Skeletal muscle cell (primary cell): ENCODE measurements around the gene ADARB1.

Source experiments
- DNase-seq: peaks from one replicate; pipeline ENCODE4 v3.0.0-alpha.2; 2010; ENCODE audit warnings: low read depth
- H3K4me3 ChIP-seq: 2 replicates; pipeline ENCODE4 v1.5.1; 2011; ENCODE audit warnings: low read depth, mild to moderate bottlenecking, control low read depth, low read length, moderate library complexity

ADARB1 gene

DNA sequence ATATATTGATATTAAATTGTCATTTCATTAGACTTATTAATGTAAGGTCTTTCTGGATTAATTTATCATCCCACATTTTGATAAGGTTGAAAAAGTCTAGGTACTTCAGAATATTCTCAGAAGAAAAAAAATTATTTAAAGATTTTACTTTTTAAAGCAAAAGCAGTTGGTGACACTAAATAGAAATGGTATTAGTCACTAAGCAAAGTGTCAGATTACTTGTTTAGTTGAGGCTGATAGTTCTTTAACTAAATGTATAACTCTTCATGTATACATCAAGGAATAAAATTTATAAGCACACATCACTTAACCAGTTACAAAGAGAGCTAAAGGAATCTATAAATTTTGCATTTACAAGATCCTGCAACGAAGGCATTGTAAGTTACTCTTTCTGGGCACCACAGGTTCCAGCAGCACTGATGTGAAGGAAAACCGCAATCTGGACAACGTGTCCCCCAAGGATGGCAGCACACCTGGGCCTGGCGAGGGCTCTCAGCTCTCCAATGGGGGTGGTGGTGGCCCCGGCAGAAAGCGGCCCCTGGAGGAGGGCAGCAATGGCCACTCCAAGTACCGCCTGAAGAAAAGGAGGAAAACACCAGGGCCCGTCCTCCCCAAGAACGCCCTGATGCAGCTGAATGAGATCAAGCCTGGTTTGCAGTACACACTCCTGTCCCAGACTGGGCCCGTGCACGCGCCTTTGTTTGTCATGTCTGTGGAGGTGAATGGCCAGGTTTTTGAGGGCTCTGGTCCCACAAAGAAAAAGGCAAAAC lies 101.1 kb downstream of the ADARB1 start:
- H3K4me3 ChIP-seq = no peak overlapping the region
- no peak for DNase-seq

DNA sequence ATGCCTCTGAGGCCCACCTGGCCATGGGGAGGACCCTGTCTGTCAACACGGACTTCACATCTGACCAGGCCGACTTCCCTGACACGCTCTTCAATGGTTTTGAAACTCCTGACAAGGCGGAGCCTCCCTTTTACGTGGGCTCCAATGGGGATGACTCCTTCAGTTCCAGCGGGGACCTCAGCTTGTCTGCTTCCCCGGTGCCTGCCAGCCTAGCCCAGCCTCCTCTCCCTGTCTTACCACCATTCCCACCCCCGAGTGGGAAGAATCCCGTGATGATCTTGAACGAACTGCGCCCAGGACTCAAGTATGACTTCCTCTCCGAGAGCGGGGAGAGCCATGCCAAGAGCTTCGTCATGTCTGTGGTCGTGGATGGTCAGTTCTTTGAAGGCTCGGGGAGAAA lies 101.8 kb downstream of the ADARB1 start:
- no peak for DNase-seq
- H3K4me3 ChIP-seq = no peak overlapping the region

DNA sequence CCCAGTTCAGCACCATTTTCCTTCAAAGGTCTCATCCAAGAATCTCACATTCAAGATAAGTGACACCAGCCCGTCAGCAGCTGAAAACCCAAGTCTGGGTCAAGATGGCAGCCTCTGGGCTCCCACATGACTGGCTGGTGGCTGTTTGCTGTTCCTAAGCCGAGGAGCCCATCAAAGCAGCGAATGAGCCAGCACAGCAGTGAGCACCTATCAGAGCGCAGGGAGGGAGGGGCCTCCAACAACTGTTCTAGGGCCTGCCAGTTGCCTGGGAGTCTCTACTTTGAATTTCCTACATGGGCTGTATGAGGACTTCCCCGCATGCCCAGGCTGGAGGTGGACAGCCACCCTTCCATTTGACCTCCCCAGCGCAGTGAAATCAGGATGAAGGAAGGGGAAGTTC lies 102.7 kb downstream of the ADARB1 start:
- no peak for DNase-seq
- H3K4me3 ChIP-seq = no peak overlapping the region

DNA sequence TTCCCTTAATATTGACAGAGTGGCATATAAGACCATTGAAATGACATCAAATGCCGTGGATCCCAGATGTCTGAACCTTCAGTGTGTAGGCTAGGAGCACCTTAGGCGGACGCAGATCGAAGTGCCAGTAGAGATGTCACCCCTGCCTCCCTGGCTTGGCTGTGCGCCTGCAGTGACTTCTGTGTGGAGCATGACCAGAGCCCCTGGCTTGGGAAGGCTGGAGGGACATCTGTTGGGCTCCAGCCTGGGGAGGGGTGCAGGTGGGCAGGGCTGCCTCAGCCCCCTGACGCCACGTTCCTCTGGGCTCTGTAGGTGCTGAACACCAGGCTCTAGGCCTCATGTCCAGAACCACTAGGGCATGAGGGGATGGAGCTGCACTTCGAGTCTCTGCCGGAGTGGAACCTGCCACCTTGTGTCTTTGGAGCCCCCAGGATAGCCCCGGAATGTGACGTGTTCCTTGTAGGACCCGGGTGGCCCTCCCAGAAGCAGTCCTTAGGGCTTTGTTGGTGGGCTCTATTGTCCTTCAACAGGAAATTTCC lies 103.8 kb downstream of the ADARB1 start:
- H3K4me3 ChIP-seq = no peak overlapping the region

DNA sequence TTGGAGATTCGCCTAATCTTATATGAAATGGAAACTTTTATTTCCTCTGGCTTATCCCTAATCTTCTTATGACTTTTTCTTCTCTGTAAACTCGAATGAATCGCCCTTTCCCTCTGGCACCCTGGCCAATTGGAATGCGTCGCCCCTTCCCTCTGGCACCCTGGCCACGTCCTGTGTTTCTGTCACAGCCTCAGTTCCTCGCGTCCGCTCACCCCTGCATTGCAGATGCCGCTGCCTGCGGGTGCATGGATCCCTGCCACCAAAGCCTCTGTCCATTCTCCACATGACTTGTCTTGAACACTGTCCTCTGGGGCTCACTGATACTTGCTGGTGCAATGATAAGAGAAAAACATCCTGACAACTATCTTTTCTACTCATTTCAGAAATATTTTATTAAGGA lies 104.6 kb downstream of the ADARB1 start:
- no peak for DNase-seq
- H3K4me3 ChIP-seq = no peak overlapping the region

More for the DNA sequence above, 103.8 kb downstream of the ADARB1 start:
- DNase-seq = no peak

DNA sequence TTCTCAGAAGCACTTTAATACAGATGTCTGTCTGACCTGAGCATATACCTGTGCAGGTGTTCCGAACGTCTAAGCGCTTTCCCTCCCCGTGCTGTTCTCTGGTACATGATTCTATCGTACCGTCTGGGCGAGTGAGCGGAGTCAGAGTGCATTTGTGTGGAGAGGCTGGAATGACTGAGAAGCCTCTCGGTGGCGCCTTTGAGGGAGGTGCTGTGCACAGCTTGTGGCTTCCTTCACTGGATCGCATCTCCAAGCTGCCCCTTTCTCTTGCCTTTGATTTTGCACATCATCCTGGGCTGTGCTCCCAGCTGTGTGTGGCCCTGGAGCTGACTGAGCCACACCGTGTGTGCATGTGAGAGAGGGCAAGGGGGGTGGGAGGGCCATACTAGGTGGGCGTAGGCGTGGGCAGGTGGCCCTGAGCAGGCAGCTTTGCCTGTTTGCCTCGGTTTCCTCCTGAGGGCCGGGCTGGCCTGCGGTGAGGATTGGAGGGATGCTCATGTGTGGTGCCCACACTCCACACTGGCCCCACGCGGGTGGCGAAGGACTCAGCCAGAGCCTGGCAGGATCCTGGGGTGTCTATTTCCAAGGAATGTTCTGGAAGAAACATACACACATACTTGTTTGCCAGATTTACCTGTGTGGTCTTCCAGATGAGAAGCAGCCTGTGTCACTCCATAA lies 105.3 kb downstream of the ADARB1 start:
- no peak for DNase-seq
- no peak overlapping the region for H3K4me3 ChIP-seq

DNA sequence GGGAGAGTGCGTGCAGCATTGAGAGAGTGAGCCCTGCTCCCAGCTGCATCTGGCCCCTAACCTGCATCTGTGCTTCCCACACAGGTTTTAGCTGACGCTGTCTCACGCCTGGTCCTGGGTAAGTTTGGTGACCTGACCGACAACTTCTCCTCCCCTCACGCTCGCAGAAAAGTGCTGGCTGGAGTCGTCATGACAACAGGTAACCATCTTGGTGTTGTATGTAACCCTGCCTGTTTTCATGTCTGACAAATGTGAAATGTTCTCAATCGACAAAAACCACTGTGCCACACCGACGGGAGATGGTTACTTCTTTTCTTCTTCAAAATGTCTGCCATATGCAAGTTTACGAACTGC lies 105.8 kb downstream of the ADARB1 start:
- no peak for DNase-seq
- H3K4me3 ChIP-seq = no peak overlapping the region

DNA sequence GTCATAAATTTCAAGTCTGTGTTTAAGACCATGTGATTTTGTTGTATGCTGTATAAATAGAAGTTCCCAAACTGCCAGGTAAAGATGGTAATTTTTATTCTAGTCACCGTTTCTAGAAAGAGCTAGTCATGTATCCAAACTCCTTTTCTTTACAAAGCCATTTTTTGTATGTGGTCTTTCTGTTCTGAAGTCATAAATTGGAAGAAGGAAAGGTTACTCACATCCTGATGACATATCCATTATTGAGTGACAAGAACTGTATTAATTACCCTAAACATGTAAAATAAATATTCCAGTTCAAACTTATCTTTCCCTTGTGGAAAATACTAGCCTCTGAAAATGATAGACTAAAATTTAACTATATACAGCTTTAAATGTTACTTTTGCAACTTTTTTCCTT lies 108.6 kb downstream of the ADARB1 start:
- DNase-seq = no peak

DNA sequence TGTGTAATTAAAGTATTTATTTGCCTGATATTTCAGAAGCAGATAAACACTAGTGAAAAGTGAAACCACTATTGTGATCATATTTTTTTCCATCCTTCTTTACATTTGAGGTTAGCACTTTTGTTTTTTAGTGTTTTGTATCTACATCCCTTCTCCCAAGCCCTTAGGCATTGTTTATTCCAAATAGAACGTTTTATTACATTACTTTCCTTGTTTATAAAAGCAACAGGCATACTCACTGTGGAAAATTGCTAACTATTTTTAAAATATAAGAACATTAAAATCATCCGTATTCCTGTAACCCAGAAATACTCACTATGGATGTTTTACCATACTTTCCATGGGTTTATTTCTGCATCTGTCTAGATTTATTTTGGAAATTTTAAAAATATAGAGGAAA lies 109.5 kb downstream of the ADARB1 start:
- DNase-seq = no peak
- no peak overlapping the region for H3K4me3 ChIP-seq

More for the DNA sequence above, 108.6 kb downstream of the ADARB1 start:
- H3K4me3 ChIP-seq = no peak overlapping the region

DNA sequence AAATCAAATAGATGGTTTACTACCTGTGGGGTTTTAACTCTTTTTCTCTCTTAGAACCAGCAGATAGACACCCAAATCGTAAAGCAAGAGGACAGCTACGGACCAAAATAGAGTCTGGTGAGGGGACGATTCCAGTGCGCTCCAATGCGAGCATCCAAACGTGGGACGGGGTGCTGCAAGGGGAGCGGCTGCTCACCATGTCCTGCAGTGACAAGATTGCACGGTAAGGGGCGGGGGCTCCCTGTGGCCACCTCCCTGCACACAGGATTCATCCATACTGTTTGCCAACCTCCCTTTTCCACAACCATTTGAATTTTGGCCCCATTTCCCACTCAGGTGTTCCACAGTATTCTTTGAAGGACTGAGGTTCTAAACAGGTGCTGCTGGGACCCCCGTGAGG lies 110.5 kb downstream of the ADARB1 start:
- H3K4me3 ChIP-seq = no peak overlapping the region
- no peak for DNase-seq

DNA sequence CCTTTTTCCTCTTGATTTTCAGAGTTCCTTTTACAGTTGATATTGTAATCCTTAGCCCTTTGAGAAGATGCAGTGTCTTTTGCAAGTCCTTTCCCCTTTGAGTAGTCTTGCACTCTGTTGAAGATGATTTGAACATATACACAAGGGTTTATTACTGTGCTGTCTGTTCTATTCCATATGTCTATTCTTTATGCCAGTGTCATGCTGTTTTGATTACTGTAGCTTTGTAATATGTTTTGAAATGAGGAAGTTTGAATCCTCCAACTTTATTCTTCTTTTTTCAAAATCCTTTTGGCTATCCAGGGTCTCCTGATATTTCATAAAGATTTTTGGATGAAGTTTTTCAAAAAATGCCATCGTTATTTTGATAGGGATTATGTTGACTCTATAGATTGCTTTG lies 112.3 kb downstream of the ADARB1 start:
- no peak overlapping the region for H3K4me3 ChIP-seq
- DNase-seq = no peak

DNA sequence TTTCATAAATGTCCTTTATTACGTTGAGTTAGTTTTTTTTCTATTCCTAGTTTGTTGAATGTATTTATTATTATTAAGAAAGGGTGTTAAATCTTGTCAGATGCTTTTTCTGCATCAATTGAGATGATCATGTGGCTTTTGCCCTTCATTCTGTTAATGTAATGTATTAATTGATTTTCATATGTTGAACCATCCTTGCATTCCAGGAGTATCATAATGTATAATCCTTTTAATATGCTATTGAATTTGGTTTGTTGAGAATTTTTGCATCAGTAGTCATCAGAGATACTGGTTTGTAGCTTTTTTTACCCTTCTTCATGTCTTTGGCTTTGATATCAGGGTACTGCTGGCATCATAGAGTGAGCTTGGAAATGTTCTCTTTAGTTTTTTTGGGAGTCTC lies 113.3 kb downstream of the ADARB1 start:
- no peak for DNase-seq
- H3K4me3 ChIP-seq = no peak overlapping the region

DNA sequence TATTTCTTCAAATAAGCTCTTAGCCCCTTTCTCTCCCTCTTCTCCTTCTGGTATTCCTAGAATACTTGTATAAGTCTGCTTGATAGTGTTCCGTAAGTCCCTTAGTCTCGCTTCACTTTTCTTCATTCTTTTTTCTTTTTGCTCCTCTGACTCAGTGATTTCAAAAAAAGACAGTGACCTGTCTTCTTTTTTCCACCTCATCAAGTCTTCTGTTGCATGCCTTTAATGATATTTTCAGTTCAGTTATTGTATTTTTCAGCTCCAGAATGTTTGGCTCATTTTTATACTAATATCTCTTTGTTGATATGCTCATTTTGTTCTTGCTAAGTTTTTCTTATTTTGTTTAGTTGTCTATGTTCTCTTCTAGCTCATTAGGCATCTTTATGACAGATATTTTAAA lies 115.6 kb downstream of the ADARB1 start:
- no peak for DNase-seq

DNA sequence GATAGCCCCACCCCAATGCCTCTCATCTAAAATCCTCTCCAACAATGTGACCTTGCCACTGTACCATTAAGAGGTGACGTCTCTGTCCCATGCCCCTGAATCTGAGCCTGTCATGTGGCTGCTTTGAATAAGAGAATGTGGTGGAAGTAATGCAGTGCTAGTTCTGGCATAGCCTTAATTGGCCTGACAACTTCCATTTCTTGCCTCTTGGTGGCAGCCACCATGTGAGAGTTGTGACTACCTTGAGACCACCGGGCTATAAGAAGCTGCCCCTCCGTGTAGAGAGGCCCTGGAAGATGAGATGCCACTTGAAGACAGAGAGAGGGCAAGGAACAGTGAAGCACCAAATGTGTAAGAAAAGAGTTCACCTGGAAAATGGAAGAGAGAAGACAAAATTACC lies 118.0 kb downstream of the ADARB1 start:
- H3K4me3 ChIP-seq = no peak overlapping the region
- no peak for DNase-seq

More for the DNA sequence above, 115.6 kb downstream of the ADARB1 start:
- H3K4me3 ChIP-seq = no peak overlapping the region

DNA sequence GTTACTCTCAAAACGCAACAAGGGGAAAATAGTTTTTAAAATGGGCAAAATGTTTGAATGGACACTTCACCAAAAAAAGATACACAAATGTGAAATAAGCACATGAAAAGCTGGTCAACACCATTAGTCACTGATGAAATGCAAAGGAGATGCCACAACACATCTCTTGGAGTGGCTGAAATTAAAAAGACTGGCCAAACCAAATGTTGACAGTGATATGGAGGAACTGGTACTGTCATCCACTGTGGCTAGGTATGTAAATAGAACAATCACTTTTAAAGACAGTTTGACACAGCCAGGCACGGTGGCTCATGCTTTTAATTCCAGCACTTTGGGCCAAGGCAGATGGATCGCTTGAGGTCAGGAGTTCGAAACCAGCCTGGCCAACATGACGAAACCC lies 122.2 kb downstream of the ADARB1 start:
- DNase-seq = no peak
- H3K4me3 ChIP-seq = no peak overlapping the region

DNA sequence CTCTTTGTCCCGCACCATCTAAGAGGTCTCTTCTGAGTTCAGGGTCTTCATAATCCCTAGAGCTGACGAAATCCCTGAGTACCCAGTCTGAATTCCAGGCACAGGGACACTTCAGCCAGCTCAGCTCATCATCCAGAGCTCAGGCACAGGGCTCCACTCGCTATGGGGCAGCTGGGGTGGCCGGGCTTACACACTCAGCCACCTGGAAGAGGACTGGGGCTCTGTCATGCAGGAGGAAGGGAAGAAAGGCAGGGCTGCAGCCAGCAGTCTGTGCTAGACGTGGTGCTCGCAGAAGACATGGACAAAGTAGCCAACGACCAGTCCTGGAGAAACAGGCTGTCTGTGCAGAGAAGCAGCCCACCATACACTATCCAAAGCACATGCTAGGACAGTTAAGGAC lies 124.8 kb downstream of the ADARB1 start:
- no peak overlapping the region for H3K4me3 ChIP-seq
- DNase-seq = no peak

DNA sequence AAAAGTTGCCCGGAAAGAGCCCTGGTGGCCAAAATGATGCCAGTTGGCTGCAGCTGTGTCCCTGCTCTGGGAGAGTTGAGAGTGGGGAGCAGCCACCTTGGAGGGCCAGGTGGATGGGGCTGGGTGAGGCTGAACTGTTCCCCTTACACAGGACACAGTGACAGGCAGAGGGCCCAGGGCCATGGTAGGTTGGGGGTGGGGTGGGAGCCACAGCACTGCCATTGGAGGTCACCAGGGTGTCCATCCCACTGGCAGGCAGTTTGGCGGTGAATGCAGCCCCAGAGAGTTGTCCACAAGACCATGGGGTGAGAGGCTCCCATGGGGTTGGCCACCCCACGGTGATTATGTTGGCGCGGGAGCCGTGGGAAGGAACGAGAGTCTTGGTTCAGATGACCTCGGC lies 125.7 kb downstream of the ADARB1 start:
- H3K4me3 ChIP-seq = no peak overlapping the region
- no peak for DNase-seq

DNA sequence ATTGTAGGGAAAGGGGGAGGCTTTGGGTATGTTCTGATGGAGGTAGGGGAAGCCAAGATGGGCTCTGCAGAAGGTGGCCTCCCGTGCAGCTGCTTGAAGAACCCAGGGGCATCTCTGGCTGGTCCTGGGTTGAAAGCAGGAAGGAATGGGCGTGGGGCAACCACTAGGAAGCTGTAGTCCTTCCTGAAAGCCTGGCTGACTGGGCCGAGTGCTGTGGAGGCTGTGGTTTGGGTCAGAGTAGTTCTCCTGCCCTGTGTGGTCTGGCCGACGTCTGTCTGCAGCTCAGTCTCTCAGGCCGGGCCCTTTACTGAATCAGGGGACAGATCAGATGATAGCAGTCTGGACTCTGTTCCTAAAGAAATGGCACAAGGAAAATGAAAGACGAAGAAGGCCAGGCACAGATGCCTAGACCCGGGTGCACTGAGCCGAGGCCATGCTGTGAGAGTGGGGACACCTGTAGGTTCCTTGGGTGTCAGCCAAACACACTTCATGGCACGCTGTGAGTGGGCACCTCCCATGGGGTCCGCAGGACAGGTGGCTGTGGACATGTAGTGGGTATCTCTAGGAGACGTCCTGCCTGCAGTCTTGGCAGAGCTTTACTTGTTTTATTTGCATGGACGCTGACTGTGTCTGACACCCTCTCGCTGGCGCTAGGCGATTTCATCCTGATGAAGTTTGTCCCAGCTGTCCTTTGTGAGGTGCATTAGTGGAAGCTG lies 126.4 kb downstream of the ADARB1 start:
- DNase-seq = no peak

DNA sequence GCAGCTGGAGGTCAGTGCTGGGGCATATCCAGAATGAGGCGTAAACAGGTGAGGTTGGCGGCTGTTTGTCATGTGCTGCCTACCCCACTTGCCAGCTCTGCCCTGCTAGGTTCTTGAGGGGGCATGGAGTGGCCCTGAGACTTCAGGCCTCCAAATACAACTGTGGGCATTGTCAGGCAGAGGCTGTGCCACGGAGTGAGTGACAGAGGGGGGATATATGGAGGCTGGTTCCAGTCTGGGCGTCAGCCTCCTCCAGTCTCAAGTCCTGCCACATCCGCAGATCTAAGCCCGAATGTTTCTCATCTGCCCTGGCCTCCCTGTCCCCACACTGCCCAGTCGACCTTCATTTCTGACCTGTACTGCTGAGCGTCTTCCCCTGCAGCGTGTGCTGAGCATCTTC lies 128.0 kb downstream of the ADARB1 start:
- H3K4me3 ChIP-seq = no peak overlapping the region
- DNase-seq = no peak

More for the DNA sequence above, 126.4 kb downstream of the ADARB1 start:
- H3K4me3 ChIP-seq = no peak overlapping the region

DNA sequence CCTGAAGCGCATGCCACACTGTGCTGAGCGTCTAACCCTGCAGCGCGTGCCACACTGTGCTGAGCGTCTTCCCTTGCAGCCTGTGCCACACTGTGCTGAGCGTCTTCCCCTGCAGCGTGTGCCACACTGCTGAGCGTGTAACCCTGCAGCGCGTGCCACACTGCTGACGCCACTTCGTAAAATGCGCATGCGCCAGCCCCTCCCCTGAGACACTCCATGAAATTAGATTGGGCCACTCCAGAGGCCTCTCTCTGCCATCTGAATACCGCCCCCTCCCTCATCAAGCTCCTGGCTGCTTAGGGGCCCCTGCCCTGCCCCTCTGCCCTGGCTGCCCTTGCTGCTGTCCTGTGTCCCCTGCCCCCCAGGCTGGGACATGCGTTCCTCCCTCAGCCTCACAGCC lies 128.5 kb downstream of the ADARB1 start:
- DNase-seq = no peak
- H3K4me3 ChIP-seq = no peak overlapping the region
